Panc1 (cell line): ENCODE data around the gene GPR141.

Source experiments
- TF ChIP-seq, protein P1 (sequence below): fragments of 450-650 bp; IDR thresholded peaks from 2 replicates; pipeline ENCODE4 v1.5.1; 2017; ENCODE audit warnings: mild to moderate bottlenecking
- TF ChIP-seq, protein P2 (sequence below), 2 experiments: IDR thresholded peaks; 2 replicates each; pipeline ENCODE4 v1.6.1; 2011 to 2012; ENCODE audit warnings: low read depth in 2 of 2, control low read depth in 1 of 2, low read length in 1 of 2, mild to moderate bottlenecking in 1 of 2, moderate library complexity in 1 of 2; ENCODE audit not compliant: insufficient read depth in 1 of 2

DNA sequence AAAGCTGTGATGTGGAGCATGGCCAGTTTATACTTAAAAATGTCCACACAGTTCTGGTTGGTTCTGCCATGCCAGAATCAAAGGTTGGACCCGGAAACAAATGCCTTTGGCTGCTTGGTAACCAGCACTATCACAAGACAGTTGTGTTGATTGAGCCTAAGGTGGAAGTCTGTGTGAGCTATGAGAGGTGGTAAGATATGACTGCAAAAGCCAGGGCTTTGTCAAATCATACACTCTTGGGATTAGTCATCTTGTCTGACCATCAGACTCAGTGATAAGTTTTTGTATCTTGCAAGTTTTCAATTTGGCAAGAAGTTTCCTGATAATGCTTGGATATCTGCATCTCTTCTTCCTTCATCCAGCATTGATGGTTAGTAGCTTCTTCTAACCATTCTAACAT lies 35.5 kb downstream of the GPR141 start:
- TF ChIP-seq, protein P1, sequence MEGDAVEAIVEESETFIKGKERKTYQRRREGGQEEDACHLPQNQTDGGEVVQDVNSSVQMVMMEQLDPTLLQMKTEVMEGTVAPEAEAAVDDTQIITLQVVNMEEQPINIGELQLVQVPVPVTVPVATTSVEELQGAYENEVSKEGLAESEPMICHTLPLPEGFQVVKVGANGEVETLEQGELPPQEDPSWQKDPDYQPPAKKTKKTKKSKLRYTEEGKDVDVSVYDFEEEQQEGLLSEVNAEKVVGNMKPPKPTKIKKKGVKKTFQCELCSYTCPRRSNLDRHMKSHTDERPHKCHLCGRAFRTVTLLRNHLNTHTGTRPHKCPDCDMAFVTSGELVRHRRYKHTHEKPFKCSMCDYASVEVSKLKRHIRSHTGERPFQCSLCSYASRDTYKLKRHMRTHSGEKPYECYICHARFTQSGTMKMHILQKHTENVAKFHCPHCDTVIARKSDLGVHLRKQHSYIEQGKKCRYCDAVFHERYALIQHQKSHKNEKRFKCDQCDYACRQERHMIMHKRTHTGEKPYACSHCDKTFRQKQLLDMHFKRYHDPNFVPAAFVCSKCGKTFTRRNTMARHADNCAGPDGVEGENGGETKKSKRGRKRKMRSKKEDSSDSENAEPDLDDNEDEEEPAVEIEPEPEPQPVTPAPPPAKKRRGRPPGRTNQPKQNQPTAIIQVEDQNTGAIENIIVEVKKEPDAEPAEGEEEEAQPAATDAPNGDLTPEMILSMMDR, result no peak
- TF ChIP-seq, protein P2, sequence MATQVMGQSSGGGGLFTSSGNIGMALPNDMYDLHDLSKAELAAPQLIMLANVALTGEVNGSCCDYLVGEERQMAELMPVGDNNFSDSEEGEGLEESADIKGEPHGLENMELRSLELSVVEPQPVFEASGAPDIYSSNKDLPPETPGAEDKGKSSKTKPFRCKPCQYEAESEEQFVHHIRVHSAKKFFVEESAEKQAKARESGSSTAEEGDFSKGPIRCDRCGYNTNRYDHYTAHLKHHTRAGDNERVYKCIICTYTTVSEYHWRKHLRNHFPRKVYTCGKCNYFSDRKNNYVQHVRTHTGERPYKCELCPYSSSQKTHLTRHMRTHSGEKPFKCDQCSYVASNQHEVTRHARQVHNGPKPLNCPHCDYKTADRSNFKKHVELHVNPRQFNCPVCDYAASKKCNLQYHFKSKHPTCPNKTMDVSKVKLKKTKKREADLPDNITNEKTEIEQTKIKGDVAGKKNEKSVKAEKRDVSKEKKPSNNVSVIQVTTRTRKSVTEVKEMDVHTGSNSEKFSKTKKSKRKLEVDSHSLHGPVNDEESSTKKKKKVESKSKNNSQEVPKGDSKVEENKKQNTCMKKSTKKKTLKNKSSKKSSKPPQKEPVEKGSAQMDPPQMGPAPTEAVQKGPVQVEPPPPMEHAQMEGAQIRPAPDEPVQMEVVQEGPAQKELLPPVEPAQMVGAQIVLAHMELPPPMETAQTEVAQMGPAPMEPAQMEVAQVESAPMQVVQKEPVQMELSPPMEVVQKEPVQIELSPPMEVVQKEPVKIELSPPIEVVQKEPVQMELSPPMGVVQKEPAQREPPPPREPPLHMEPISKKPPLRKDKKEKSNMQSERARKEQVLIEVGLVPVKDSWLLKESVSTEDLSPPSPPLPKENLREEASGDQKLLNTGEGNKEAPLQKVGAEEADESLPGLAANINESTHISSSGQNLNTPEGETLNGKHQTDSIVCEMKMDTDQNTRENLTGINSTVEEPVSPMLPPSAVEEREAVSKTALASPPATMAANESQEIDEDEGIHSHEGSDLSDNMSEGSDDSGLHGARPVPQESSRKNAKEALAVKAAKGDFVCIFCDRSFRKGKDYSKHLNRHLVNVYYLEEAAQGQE (IDR thresholded peaks at IDR 0.05; ENCODE audit: insufficient read depth in 1 of 2, low read depth in 2 of 2, low read length in 1 of 2), result no peak
